ENCODE measurements around the gene POFUT2.

Gene POFUT2

DNA sequence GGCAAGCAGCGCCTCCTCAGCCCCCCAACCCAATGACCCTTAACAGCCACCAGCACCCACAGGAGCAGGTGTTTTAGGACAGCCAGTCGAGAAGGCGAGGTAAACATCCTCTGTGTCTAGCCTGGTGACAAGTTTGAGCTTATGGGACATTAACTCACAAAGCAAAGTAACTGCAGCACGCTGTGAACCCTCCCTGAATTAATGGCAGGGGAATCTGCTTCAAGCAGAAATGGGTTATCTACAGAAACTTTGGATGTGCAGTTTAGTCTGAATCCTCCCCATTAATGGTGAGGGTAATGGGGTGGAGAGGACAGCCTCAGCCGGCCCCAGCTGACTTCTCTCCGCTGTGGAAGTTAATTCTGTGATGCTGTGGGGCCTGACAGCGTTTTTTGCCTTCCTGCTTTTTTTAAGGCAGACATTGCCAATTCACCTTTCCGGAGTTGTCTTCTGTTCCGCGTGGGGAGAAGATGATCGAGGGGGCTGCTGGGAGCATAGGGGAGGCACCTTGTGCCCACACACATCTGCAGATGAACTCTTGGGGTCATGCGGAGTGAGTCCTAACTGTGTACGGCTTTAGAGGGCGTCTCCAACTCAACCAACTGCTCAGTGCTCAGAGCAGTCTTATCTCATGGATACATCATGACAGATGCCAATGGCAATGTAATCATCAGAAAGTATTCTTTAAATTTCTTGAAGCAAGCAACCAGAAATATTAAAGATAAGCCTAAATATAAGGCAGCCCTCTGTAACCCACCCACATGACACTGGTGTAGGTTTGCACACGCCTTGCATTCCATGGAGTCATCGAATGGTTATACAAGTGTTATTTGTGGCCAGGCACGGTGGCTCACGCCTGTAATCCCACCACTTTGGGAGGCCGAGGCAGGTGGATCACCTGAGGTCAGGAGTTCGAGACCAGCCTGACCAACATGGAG lies 41.0 kb downstream of the POFUT2 start:
- no peak for DNase-seq

DNA sequence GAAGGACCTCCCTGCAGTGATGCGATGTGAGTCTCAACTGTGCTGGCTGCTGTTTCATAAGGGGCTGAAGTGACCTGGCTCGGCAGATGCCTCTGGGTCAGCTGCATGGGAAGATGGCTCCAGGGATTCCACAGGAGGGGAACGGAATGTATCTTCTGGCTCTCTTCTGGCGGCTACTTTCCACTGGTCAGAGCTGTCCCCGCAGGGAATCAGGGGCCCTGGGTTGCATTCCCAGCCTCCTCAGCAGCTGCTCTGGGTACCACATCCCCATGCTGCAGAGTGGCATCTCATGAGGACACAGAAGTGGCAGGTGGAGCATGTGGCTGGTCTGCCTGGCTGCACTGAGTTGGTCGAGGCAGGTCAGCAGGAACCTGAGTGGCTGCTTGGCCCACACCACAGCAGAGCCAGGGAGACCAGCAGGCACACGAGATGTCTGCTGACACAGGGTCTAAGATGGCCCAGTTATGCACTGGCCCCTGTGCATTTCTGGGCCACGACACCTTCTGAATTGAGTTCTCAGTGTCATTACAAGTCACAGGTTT lies 42.8 kb downstream of the POFUT2 start:
- DNase-seq, result no peak

DNA sequence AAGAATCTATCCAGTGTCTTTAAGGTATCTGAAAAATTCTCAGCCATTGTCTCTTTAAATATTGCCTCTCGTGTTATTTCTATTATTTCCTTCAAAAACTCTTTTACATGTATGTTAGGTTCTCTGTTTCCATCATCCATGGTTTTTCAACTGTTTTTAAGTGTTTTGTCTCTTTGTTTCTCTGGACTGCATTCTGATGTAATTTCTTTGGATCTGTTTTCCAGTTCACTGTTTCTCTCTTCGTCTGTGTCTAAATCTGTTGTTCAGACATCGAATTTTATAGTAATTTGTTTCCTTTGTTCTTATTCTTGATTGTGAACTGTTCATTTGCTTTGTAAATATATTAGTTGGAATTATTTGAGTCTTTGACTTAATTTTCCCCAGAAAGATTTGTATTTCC lies 44.1 kb downstream of the POFUT2 start:
- no peak for DNase-seq

DNA sequence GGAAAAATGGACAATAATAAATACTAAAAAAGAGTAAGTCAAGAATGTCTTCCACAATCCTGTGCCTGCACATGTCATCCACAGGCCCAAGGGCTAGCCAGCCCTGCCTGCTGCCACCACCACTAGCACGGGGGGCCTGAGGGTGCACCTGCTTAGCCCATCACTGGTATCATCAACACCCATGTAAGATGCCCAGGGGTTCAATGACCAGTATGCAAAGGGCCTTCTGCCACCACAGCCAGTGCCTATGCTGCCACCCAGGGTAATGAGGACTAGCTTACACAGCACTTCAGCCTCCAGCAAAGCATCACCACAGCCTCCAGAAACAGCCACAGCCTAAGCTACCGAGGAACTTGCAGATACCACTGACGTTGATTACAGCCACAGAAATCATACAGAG lies 46.3 kb downstream of the POFUT2 start:
- DNase-seq, result no peak

DNA sequence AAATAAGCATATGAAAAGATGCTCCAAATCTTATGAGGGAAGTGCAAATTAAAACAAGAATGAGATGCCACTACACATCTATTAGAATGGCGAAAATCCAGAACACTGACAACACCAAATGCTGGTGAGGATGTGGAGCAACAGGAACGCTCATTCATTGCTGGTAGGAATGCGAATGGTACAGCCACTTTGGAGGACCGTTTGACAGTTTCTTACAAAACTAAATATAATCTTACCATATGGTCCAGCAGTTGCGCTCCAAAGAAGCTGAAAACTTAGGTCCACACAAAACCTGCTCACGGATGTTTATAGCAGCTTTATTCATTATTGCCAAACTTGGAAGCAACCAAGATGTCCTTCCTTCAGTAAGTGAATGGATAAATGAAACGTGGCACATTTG lies 50.3 kb downstream of the POFUT2 start:
- DNase-seq, result no peak

DNA sequence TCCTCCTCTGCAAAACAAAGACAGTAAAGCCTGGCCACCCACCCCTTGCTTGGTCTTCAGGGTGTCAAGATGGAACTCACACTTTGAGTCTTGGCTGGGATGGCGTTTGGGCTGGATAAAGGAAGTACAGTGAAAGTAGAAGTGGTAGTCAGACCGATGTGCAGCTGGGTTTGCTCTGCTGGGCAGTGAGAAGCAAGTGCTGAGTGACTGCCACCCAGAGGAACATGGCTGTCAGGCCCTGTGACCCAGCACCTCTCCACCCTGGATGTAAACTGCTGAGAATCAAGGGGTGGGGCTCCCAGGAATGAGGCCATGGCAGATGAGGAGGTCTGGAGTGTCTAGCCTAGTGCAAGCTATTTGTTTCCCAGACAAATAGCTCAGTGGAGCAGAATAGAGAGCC lies 51.2 kb downstream of the POFUT2 start:
- DNase-seq, result no peak

DNA sequence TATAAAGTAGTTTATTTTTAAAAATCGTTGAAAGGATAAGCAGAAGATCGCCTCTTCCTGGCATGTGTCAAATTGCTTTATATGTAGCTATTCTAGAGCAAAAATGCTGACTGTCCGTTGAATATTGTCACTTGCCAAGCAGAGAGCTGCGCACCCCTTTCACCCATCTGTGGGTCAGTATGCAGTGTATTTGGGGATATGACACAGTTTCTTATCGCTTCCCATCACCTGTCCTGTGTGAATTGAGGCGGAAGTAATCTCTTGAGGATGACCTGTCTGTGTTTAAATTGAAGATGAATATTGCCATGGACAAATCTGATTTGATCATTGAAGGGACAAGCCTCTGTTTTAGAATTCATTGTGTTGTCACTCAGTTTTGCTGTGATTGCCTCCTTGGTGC lies 52.2 kb downstream of the POFUT2 start:
- peak; percentile 47 for DNase-seq

DNA sequence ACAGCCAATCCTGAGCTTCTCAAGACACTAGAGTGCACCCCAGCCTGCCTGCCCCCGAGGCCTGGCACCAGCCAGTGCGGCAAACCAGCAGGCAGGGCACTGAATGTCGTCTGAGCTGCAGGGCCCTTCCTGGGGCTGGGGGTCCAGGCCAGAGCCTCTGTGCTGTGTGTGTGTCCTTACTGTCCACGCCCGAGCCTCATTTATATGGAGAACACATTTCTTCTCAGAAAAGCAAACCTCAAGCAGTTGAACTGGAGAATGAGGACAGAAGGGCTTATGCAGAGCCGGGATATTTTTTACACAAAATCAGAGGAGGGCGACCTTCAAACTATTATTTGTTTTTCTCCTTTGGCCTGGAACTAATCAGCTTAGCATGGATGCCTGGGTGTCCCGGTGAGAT lies 52.7 kb downstream of the POFUT2 start:
- DNase-seq, result peak; percentile 75

DNA sequence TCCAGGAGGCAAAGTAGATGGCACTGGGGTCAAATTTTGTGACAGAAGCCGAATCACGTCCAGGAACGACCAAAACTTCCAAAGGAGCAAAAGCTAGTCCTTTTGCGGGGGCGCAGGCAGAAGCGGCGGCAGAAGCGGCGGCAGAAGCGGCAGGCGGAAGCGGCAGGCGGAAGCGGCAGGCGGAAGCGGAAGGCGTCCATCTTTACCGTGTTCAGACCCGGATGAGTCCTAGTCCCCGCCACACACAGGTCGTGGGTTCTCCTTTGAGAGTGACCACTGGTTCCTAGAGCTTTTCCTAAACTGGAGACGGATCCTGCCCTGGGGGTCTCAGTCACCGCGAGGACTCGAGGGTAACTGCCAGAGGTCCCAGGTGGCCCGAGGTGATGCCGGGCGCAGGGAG lies 53.6 kb downstream of the POFUT2 start:
- no peak for DNase-seq

DNA sequence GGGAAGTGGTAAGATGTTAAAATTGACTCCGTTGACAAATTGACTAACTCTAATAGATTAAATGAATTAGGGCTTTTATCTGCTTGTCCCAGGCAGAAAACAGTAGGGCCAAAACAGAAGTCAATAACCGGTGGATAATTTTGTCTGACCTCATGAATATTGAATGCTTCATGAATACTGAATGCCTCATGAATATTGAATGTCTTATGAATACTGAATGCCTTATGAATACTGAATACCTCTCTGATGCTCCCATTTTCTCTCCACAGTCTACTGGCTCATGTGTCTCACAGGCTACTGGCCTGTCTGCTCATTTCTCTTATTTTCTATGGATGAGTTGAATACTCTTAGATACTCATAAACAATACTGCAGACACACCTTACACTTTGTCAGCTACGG lies 56.0 kb downstream of the POFUT2 start:
- DNase-seq, result peak; percentile 59

DNA sequence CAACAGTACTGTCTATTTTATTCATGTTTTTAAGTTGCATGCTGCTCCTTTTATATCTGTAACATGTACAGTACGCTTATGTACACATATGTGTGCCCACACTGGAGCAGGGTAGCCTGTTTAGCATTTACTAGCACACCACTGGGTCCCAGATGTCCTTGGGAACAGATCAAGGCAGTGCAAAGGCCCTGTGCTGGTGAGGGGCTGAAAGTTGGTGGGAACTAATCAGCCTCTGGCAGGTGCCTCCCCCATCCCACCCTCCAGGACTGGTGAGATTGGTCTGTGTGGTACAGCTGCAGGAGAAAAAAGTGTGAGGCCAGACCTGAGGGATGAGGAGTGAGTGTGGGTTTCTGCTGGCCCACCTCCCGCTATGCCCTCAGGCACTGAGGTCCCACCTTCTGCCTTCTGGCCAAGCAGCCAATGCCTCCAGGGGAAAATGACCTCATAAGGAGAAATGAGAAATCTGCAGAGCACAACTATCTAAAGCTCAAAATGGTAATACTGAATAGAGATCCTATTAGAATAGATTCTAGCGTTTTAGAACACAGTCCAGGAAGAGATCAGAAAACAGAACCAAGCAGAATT lies 58.9 kb downstream of the POFUT2 start:
- no peak for DNase-seq

DNA sequence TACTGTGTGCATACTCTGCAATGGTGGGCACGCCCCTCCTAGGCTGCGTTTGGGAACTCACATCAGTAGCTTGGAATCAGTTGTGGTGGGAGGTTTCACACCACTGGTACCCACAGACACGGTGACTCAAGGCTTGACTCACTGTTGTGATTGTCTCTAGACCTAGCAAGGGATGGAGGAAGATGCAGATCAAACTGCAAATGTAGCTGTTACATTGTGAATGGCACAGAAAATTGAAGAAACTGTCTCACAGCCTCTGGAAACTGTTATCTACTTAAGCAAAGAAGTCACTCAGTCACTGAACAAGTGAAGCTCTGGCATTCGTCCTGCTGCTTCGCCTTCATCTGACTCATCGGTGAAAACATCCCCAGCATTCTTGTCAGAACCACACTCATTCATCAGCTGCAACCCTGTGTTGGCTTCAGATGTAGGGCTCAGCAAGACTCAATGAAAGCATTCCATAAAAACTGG lies 59.5 kb downstream of the POFUT2 start:
- peak; percentile 49 for DNase-seq

DNA sequence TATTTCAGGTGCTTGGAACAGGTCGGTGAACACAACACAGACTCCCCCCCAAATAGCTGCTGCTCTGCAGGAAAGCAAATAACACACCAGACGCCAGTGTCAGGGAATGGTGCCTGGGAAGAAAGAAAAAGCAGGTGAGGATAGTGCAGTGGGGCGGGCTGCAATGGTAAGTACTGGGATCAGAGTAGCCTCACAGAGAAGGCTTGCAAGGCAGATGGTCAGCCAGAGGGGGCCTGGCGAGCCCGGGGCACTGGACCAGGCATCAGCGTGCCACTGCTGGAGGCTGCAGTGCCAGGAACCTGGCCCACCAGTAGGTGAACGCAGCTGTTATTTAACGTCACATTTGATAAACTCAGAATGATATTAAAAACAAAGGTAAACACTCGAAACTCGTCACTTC lies 60.0 kb downstream of the POFUT2 start:
- DNase-seq, result no peak

DNA sequence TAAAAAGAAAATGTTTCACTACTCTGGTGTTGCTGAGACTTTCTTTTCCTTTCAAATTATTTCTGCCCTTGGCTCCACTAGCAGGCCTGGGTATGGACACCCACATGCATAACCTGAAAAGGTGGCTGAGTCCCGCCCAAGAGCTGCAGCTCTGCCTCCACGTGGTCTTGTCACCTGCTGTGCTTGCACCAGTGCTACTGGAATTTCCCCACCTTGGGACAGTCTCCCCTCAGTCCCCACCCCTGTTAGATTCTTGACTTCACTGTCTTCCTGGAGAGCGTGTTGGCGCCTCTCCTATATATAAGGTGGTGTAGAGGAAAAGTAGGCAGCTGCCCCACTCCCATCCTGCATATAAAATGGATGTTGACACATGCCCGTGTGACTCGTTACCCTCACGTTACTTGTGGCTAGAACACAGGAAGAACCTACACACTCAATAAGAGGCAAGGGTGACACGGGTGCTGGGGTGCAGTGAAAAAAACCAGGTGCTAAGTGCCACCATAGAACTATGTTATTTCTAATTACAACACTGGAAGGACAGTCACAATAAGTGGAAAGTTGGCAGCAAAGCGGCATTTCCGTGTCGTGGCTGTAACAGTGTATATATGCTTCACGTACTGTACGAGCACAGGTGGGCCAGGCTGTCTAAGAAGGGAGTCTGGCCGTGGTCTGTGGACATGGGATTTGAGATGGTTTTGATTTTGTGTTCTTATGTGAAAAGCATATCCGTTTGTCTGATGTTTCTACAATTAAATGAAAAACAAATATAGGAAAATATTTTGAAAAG lies 61.0 kb downstream of the POFUT2 start:
- no peak for DNase-seq

DNA sequence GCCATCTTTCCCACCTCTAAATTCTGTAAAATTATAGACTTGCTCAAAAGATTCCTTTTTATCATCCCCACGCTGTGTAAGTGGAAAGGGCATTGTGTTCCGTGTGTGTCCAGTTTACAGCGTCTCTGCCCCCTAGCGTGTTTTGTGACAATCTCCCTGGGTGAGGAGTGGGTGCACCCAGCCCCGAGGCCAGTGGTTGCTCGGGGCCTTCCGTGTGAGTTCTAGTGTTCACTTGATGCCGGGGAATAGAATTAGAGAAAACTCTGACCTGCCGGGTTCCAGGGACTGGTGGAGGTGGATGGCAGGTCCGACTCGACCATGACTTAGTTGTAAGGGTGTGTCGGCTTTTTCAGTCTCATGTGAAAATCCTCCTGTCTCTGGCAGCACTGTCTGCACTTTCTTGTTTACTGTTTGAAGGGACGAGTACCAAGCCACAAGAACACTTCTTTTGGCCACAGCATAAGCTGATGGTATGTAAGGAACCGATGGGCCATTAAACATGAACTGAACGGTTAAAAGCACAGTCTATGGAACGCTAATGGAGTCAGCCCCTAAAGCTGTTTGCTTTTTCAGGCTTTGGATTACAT lies 61.9 kb downstream of the POFUT2 start:
- no peak for DNase-seq

DNA sequence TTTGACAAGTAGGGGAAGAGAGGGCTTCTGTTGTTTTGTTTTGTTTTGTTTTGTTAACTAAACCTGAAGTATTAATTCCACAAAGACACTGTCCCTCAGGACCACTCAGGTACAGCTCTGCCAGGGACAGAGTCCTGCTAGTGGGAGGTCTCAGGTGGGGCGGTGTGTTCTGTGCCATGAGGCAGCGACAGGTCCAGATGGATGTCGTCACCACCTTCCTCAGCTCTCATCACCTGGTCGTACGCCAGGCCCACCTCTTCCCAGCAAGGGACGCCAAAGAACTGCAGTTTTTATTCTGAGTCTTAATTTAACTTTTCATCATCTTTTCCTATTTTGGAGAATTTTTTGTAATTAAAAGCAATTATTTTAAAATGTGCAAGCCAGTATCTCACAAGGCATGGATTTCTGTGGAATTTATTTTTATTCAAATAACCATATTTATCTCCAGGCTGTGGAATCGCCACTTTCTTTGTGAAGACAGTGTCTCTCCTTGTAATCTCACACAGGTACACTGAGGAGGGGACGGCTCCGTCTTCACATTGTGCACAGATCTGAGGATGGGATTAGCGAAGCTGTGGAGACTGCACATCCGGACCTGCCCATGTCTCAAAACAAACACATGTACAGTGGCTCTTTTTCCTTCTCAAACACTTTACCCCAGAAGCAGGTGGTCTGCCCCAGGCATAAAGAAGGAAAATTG lies 62.5 kb downstream of the POFUT2 start:
- no peak for DNase-seq

DNA sequence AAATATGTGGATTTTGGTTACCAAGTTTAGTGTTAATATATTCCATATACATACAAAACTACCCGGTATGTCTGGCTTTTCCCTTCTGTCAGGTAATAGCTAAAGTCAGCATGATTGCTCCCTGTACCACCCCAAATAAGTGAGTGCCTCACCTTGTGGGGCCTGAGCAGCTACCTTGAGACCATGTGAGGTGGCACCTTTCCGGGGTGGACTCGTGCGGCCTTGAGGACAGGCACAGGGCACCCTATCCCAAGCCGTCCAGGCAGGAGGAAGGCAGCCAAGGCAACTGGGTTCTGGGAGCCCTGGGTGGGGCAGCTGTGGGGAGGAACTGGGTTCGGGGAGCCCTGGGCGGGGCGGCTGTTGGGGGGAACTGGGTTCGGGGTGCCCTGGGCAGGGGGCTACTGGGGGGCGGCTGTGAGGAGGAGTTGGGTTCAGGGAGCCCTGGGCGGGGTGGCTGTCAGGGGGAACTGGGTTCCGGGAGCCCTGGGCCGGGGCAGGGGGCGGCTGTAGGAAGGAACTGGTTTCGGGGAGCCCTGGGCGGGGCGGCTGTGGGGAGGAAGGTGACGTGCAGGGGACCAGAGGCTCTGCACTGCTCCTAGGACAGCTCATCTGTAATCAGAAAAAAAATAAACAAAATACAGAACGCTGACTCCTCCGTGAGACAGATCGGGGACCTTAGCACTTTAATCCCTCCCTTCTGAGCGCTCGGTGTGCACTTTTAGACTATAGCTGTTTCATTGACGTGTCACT lies 63.3 kb downstream of the POFUT2 start:
- no peak for DNase-seq

DNA sequence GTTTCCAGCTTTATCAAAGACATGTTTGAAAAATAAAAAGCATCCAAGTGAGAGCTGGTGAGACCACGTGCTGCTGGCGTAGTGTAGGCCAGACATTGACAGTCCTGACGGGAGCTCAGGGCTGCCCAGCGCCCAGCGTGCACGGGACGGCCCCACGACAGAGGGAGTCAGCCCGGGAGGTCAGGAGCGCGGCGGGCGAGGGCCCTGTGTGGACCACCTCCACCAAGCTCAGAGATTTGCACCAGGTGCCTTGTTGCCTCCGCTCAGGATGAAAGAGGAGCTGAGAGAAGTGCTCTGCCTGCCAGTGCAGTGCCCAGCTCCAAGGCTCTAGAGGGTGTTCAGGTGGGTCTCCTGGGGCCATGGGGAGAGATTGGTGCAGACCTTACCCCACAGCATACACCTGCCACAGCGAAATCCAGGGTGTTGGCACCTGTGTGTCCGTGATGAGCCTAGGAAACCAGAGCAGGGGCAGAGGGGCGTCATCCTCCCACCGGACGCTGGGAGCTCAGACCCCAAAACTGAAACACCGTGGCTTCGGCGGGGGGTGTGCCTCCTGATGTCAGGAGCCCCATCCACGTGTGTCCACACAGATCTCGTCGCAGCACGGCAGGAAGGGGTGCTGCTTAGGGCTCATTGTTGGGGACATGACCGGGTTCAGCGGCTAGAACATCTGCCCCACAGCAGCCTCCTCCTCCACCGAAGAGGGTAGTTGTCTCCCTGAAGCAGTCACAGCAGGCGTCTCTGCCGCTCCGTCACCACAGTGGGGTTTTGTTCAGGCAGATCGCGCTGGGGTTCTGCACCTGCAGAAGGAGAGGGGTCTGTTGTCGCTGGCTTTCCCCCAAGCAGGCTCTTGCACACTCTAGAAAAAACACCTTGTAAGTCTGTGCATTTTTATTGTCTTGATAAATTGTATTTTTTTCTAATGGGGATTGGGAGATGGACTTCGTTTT lies 64.2 kb downstream of the POFUT2 start:
- no peak for DNase-seq

DNA sequence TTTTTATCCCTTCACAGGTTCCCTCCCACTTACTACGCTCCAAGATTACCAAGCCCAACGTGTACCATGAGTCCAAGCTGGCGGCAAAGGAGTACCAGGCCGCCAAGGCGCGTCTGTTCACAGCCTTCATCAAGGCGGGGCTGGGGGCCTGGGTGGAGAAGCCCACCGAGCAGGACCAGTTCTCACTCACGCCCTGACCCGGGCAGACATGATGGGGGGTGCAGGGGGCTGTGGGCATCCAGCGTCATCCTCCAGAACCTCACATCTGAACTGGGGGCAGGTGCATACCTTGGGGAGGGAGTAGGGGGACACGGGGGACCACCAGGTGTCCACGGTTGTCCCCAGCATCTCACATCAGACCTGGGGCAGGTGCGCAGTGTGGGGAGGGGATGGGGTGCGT lies 65.7 kb downstream of the POFUT2 start:
- DNase-seq, result no peak

All from eye (tissue), 1 donor.